Measurements from ENCODE around the gene KAZN.

DNA sequence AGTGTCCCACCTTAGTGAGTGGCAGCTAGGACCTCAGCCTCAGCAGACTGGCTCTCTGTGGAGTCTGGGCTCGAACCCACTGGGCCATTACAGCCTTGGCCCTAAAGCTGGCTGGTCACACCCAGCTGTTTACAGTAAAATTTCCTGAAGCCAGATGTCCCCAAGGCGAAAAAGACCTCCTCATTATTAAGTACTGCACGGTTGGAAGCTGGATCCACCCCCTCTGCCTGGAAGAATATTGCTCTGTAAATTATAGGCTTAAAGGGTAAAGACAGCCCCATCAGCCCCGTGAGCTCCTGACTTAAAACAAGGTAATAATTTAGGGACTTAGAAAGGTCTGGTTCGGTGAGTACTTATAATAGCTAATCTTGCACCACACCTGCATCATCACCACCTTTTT lies 524.8 kb downstream of the KAZN start:
- TF ChIP-seq TAF1 (IDR thresholded peaks at IDR 0.05; ENCODE audit: low read depth, low read length) (no peak), POLR2A (IDR thresholded peaks at IDR 0.05; ENCODE audit: control extremely low read depth in 1 of 2, low read depth in 2 of 2, low read length in 2 of 2) (no peak), HDAC2 (IDR thresholded peaks at IDR 0.05; ENCODE audit: borderline replicate concordance in 1 of 2, low read depth in 2 of 2, low read length in 2 of 2) (no peak), CEBPB (IDR thresholded peaks at IDR 0.05; ENCODE audit: low read depth, low read length) (no peak), BRCA1 (IDR thresholded peaks at IDR 0.05; ENCODE audit: low read depth, low read length) (no peak), EZH2 (IDR thresholded peaks at IDR 0.05; ENCODE audit: low read depth, low read length, severe bottlenecking) (no peak), KDM5A (IDR thresholded peaks at IDR 0.05; ENCODE audit: low read length) (no peak), RAD21 (IDR thresholded peaks at IDR 0.05 in 1 of 2, conservative IDR thresholded peaks at IDR 0.05 in 1 of 2; ENCODE audit: low read depth in 2 of 2, low read length in 2 of 2) (no peak), SP4 (IDR thresholded peaks at IDR 0.05; ENCODE audit: low read length) (no peak), EGR1 (IDR thresholded peaks at IDR 0.05; ENCODE audit: borderline replicate concordance, low read depth, low read length) (no peak)
- TF ChIP-seq, protein P1, sequence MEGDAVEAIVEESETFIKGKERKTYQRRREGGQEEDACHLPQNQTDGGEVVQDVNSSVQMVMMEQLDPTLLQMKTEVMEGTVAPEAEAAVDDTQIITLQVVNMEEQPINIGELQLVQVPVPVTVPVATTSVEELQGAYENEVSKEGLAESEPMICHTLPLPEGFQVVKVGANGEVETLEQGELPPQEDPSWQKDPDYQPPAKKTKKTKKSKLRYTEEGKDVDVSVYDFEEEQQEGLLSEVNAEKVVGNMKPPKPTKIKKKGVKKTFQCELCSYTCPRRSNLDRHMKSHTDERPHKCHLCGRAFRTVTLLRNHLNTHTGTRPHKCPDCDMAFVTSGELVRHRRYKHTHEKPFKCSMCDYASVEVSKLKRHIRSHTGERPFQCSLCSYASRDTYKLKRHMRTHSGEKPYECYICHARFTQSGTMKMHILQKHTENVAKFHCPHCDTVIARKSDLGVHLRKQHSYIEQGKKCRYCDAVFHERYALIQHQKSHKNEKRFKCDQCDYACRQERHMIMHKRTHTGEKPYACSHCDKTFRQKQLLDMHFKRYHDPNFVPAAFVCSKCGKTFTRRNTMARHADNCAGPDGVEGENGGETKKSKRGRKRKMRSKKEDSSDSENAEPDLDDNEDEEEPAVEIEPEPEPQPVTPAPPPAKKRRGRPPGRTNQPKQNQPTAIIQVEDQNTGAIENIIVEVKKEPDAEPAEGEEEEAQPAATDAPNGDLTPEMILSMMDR (IDR thresholded peaks at IDR 0.05; ENCODE audit: control extremely low read depth in 1 of 3, insufficient read depth in 1 of 3, low read depth in 1 of 3, low read length in 3 of 3): no peak
- TF ChIP-seq, protein P2, sequence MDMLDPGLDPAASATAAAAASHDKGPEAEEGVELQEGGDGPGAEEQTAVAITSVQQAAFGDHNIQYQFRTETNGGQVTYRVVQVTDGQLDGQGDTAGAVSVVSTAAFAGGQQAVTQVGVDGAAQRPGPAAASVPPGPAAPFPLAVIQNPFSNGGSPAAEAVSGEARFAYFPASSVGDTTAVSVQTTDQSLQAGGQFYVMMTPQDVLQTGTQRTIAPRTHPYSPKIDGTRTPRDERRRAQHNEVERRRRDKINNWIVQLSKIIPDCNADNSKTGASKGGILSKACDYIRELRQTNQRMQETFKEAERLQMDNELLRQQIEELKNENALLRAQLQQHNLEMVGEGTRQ (IDR thresholded peaks at IDR 0.05; ENCODE audit: low read length): no peak
